A673 (cell line): ENCODE data around the gene JMJD6. TPM values are rescaled to one million over a fixed set of nuclear protein-coding genes. Genes with fewer than 3 reads are reported as not detected.

ENCODE experiments used
- Bru-seq: library from RNA; stranded (reverse); fragments of 400-500 nt; gene quantifications from one replicate; lab custom pipeline; 2021; lab: Mats Ljungman, UMichigan
- BruChase-seq, 2 experiments: library from RNA; stranded (reverse); fragments of 400-500 nt; gene quantifications; one replicate each; lab custom pipeline; 2021; lab: Mats Ljungman, UMichigan
- BruUV-seq: library from RNA; stranded (reverse); fragments of 400-500 nt; replicated peaks from 2 replicates; lab custom pipeline; 2021; lab: Mats Ljungman, UMichigan
- CTCF ChIA-PET: fragments of 300-600 bp; sonication (Branson Sonifier 250); formaldehyde crosslinking; loops from one replicate; lab custom pipeline; 2022; ENCODE audit warnings: antibody characterized with exemption; lab: Charles Lee
- POLR2A ChIA-PET: fragments of 300-600 bp; sonication (Branson Sonifier 250); formaldehyde crosslinking; loops from one replicate; lab custom pipeline; 2022; ENCODE audit warnings: antibody characterized with exemption; ENCODE audit not compliant: low non-redundant PET; lab: Charles Lee
- DNase-seq: peaks from one replicate; pipeline ENCODE4 v3.0.0-alpha.2; 2015; ENCODE audit warnings: low spot score
- H3K27ac ChIP-seq: fragments of 200-600 bp; sonication (generic); 2 replicates; pipeline ENCODE4 v1.5.1; 2016; ENCODE audit warnings: mixed run types, low read depth, mild to moderate bottlenecking, mixed read lengths, antibody characterized with exemption, low read length; ENCODE audit not compliant: poor library complexity, severe bottlenecking
- H3K27me3 ChIP-seq: fragments of 200-600 bp; sonication (generic); replicated peaks from 2 replicates; pipeline ENCODE4 v1.6.1; 2017; ENCODE audit warnings: mixed run types, low read depth, mild to moderate bottlenecking, mixed read lengths, antibody characterized with exemption, low read length; ENCODE audit not compliant: insufficient read depth, poor library complexity
- H3K36me3 ChIP-seq: fragments of 200-600 bp; sonication (generic); 2 replicates; pipeline ENCODE4 v1.6.1; 2016; ENCODE audit warnings: mixed run types, mild to moderate bottlenecking, mixed read lengths, antibody characterized with exemption, low read length; ENCODE audit not compliant: insufficient read depth, poor library complexity, severe bottlenecking
- H3K4me1 ChIP-seq: fragments of 200-600 bp; sonication (generic); 2 replicates; pipeline ENCODE4 v1.6.1; 2017; ENCODE audit warnings: mixed run types, mild to moderate bottlenecking, mixed read lengths, antibody characterized with exemption, low read length; ENCODE audit not compliant: insufficient read depth, poor library complexity, severe bottlenecking
- H3K4me3 ChIP-seq: fragments of 200-600 bp; sonication (generic); 2 replicates; pipeline ENCODE4 v1.5.1; 2016; ENCODE audit warnings: low read depth, mixed run types, mild to moderate bottlenecking, mixed read lengths, low read length; ENCODE audit not compliant: poor library complexity, severe bottlenecking
- H3K9me3 ChIP-seq: fragments of 200-600 bp; sonication (generic); 2 replicates; pipeline ENCODE4 v1.6.1; 2016; ENCODE audit warnings: mixed run types, low read depth, mild to moderate bottlenecking, mixed read lengths, antibody characterized with exemption, low read length; ENCODE audit not compliant: poor library complexity, severe bottlenecking
- CTCF ChIP-seq: fragments of 300-800, 200-600 bp; sonication (generic); conservative IDR thresholded peaks from 2 replicates; pipeline ENCODE4 v1.5.1; 2017; ENCODE audit warnings: low read depth, mild to moderate bottlenecking, antibody characterized with exemption, low read length, moderate library complexity, mixed read lengths
- EZH2 ChIP-seq: fragments of 200-600 bp; sonication (generic); IDR thresholded peaks from 2 replicates; pipeline ENCODE4 v1.6.1; 2017; ENCODE audit warnings: borderline replicate concordance, low read depth, mild to moderate bottlenecking, mixed read lengths, antibody characterized with exemption, low read length; ENCODE audit not compliant: poor library complexity, severe bottlenecking
- intact Hi-C: fragments of 100-400 bp; cut with micrococcal nuclease; formaldehyde crosslinking; loops from one replicate; pipeline ENCODE4 v1.10.0; 2022; ENCODE audit not compliant: unreplicated experiment
- long read RNA-seq: library from polyadenylated mRNA; stranded (forward); transcript quantifications from one replicate; pipeline ENCODE4 v2.0.0, GENCODE V29; 2022
- total RNA-seq: library from RNA; stranded (reverse); gene quantifications from 2 replicates; pipeline ENCODE4 v1.2.3, GENCODE V29; 2021

JMJD6 gene
- total RNA-seq (66.9 and 77.6 TPM in 2 replicates), Bru-seq, nascent RNA (percentile 68 among the genes with signal in this experiment), BruChase-seq, experiment 1, labeled RNA remaining after a 2-hour chase (percentile 81 among the genes with signal in this experiment), BruChase-seq, experiment 2, labeled RNA remaining after a 6-hour chase (percentile 77 among the genes with signal in this experiment)
- long read RNA-seq, transcript JMJD6-202 (6 exons, 1,603 nt) = major isoform, 90 of 111 reads
- long read RNA-seq, partial matches to known transcripts = 9 of 111 reads
- long read RNA-seq, other reads (novel, unspliced or antisense) = 8 of 111 reads

- peaks cover 14% of the 10 kb centered on the region for H3K4me1 ChIP-seq
- ChIA-PET POLR2A (interaction anchor here (0.6 kb wide), 1 partner anchor 55 kb away, joined by 3 read pairs; no protein-coding TSS in a partner anchor), CTCF (no interaction called here)
- intact Hi-C loops = no loop called here
- no peak for TF ChIP-seq EZH2
- TF ChIP-seq CTCF = no peak
- peaks cover 51% of the 10 kb centered on the region for H3K36me3 ChIP-seq
- TSS peak; percentile 78 for BruUV-seq
- no peaks in the 10 kb centered on the region for H3K27me3 ChIP-seq
- no peaks in the 10 kb centered on the region for H3K9me3 ChIP-seq
- peak within 1 kb of the TSS; percentile 99 for H3K27ac ChIP-seq
- peak; percentile 98 for DNase-seq
- peak within 1 kb of the TSS; percentile 98 for H3K4me3 ChIP-seq
Observed at GRCh38 chr17:76726231-76726775, at the start of gene JMJD6. Gene JMJD6, minus strand, starts transcription at chr17:76726606. Its CDS starts 131 bp downstream, at chr17:76726475.

DNA sequence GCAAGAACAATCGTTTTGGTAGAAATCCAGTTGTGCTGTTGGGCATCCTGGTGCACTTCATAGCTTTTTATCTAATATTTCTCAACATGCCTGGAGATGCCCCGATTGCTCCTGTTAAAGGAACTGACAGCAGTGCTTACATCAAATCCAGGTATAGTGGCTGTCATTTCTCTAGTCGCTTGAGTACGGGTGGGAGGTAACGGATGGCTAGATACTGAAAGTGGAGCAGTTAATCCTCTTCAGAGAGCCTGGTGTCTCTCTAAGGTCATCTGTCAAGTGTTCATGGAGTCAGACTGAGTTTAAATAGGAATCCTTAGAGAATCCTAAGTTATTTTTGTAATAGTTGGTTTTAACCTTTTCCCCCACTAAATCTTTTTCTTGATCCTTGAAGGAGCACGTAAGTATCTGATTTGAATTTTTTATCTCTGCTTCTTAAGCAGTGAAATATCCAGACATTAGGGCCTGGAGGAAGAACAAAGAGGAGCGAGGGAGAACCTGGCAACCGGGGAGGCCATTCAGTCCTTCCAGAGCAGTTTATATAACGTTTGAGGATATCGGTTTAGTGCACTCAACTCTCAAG lies 48.7 kb upstream of the JMJD6 start:
- Histone ChIP-seq H3K9me3 (no peaks in the 10 kb centered on the region), H3K4me3 (no peak overlapping the region), H3K36me3 (peaks cover 23% of the 10 kb centered on the region), H3K27me3 (no peaks in the 10 kb centered on the region), H3K4me1 (peaks cover 15% of the 10 kb centered on the region), H3K27ac (no peak overlapping the region)
- TF ChIP-seq EZH2 (no peak), CTCF (no peak)
- intact Hi-C loops = no loop called here
- no TSS peak for BruUV-seq
- ChIA-PET POLR2A (interaction anchor here (0.6 kb wide), 1 partner anchor 106 kb away, joined by 3 read pairs; no protein-coding TSS in a partner anchor), CTCF (no interaction called here)
- DNase-seq = no peak

DNA sequence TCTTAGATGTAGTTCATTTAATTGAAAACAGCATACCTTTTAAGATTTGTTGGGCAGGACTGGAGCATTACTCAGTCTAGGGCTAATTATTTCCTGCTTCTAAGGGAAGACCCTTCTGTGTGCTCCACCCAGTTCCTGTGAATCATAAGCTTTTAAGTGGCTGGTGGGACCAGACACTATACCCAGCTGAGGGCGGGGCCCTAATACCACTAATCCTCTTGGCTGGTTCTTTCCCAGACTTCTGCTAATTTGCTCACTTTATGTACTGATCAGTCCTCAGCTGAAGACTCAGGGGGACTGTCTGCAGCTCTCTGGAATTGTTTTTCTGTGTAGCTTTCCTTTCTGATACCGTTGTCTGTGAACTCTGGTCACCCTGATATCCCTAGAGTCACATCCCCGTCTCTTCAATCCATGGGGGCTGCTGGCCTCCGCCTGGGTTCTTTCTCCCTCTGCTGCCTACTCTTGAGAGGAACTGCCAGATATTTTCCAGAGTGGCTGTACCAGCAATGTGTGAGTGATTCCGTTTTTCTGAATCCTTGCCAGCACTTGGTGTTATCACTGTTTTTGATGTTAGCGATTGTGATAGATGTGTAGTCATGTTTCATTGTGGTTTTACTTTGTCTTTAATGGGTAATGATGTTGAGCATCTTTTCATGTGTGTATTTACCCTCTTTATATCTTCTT lies 46.6 kb upstream of the JMJD6 start:
- Histone ChIP-seq H3K9me3 (no peaks in the 10 kb centered on the region), H3K27me3 (no peaks in the 10 kb centered on the region), H3K27ac (peak overlapping the region; percentile 74), H3K4me3 (peak overlapping the region; percentile 25), H3K4me1 (peaks cover 15% of the 10 kb centered on the region), H3K36me3 (peaks cover 21% of the 10 kb centered on the region)
- DNase-seq = peak; percentile 98
- ChIA-PET CTCF (interaction anchor here (0.6 to 0.7 kb wide), 2 partner anchors 18 to 465 kb away, joined by 3 to 8 read pairs; no protein-coding TSS in a partner anchor), POLR2A (interaction anchor here (0.5 kb wide), 1 partner anchor 568 kb away, joined by 4 read pairs; no protein-coding TSS in a partner anchor)
- intact Hi-C loops = no loop called here
- TF ChIP-seq EZH2 = no peak
- TSS peak; percentile 62 for BruUV-seq
